Mucosa of descending colon (tissue), 3 donors: ENCODE measurements around the gene SLC32A1. TPM values are rescaled to one million over a fixed set of nuclear protein-coding genes. Genes with fewer than 3 reads are reported as not detected.

ENCODE experiments used
- ATAC-seq: fragments of 200-7000 bp; cut with Tn5 transposase; one replicate; pipeline ENCODE4 v1.9.1; 2020; ENCODE audit warnings: mild to moderate bottlenecking, moderate library complexity
- DNase-seq, 3 donors: peaks; one replicate each; pipeline ENCODE4 v3.0.0-alpha.2; 2020
- H3K36me3 ChIP-seq: fragments of 200-600 bp; one replicate; pipeline ENCODE4 v1.8.0; 2021; ENCODE audit warnings: low read depth, mild to moderate bottlenecking
- H3K4me1 ChIP-seq: fragments of 200-600 bp; one replicate; pipeline ENCODE4 v1.8.0; 2021; ENCODE audit warnings: low read depth, mild to moderate bottlenecking
- H3K4me3 ChIP-seq: fragments of 200-600 bp; one replicate; pipeline ENCODE4 v1.8.0; 2021; ENCODE audit warnings: mild to moderate bottlenecking
- H3K9me3 ChIP-seq: fragments of 200-600 bp; one replicate; pipeline ENCODE4 v1.8.0; 2021; ENCODE audit warnings: mild to moderate bottlenecking
- CTCF ChIP-seq: fragments of 200-600 bp; IDR thresholded peaks from one replicate; pipeline ENCODE4 v1.8.0; 2022; ENCODE audit warnings: antibody characterized with exemption, mild to moderate bottlenecking
- intact Hi-C, 2 donors: fragments of 100-400 bp; cut with DNase I in 1 of 2; cut with micrococcal nuclease in 1 of 2; formaldehyde crosslinking; loops; one replicate each; pipeline versions ENCODE4 v1.11.0 to v1.11.1; 2022; cut with DNase I, micrococcal nuclease
- total RNA-seq, 3 donors: library from RNA; stranded (reverse); fragmentation: NEBNext Ultra II Directional in 2 of 3; extraction: Animal tissue kit (Norgen Biotek cat#: 25700) in 2 of 3; gene quantifications; one replicate each; pipeline versions ENCODE4 v1.2.1 to v1.2.4, GENCODE V29; 2021 to 2023
- donor health status: DM: no; HTN: no; CAD: no; lungs with moderate emphysema.
- donor health status: DM: no; HTN: no; CAD: no.
- donor health status: DM: no; HTN: yes; CAD: no.

The SLC32A1 gene
- total RNA-seq, 3 donors from 2014 or later: 0.17 TPM; not detected in 2

- ATAC-seq (no peak), DNase-seq (no peak)
- Histone ChIP-seq H3K4me1 (no peaks in the 10 kb centered on the region), H3K36me3 (peaks cover 11% of the 10 kb centered on the region), H3K9me3 (no peaks in the 10 kb centered on the region), H3K4me3 (no peak overlapping the region)
- intact Hi-C loops: no loop called here
- no peak for TF ChIP-seq CTCF
These were observed 45.4 kb downstream of the SLC32A1 start for GRCh38 chr20:38769376-38770295.

- H3K4me3 ChIP-seq: no peak overlapping the region
- intact Hi-C loops: no loop called here
These were observed 46.3 kb downstream of the SLC32A1 start for GRCh38 chr20:38770546-38770945.

GRCh38 chr20:38770970-38771369, 46.7 kb downstream of the SLC32A1 start:
- ATAC-seq (no peak), DNase-seq (no peak)
- H3K4me1 ChIP-seq: no peaks in the 10 kb centered on the region
- peaks cover 11% of the 10 kb centered on the region for H3K36me3 ChIP-seq
- H3K9me3 ChIP-seq: no peaks in the 10 kb centered on the region
- intact Hi-C loops: no loop called here
- H3K4me3 ChIP-seq: no peak overlapping the region
- no peak for TF ChIP-seq CTCF

More at GRCh38 chr20:38770546-38770945, 46.3 kb downstream of the SLC32A1 start:
- Histone ChIP-seq H3K9me3 (no peaks in the 10 kb centered on the region), H3K36me3 (peaks cover 11% of the 10 kb centered on the region), H3K4me1 (no peaks in the 10 kb centered on the region)
- no peak for DNase-seq
- no peak for TF ChIP-seq CTCF
- no peak for ATAC-seq

GRCh38 chr20:38771621-38772020, 47.3 kb downstream of the SLC32A1 start:
- H3K4me1 ChIP-seq: no peaks in the 10 kb centered on the region
- TF ChIP-seq CTCF: no peak
- H3K9me3 ChIP-seq: no peaks in the 10 kb centered on the region
- intact Hi-C loops: no loop called here
- H3K4me3 ChIP-seq: no peak overlapping the region
- peaks cover 11% of the 10 kb centered on the region for H3K36me3 ChIP-seq
- ATAC-seq (no peak), DNase-seq (no peak)

GRCh38 chr20:38774167-38774566, 49.9 kb downstream of the SLC32A1 start:
- DNase-seq (no peak), ATAC-seq (no peak)
- TF ChIP-seq CTCF: no peak
- peaks cover 11% of the 10 kb centered on the region for H3K36me3 ChIP-seq
- intact Hi-C loops: no loop called here
- no peaks in the 10 kb centered on the region for H3K9me3 ChIP-seq
- no peak overlapping the region for H3K4me3 ChIP-seq
- H3K4me1 ChIP-seq: no peaks in the 10 kb centered on the region
